SK-N-MC (cell line): Measurements from ENCODE around the gene LRFN2.

Experiments used
- EZH2 ChIP-seq: fragments of 200-600 bp; sonication (generic); IDR thresholded peaks from one replicate; pipeline ENCODE4 v1.6.1; 2017; ENCODE audit warnings: antibody characterized with exemption
- POLR2AphosphoS5 ChIP-seq: IDR thresholded peaks from 2 replicates; pipeline ENCODE4 v1.6.1; 2012; ENCODE audit warnings: mild to moderate bottlenecking, low read depth, low read length, borderline replicate concordance

GRCh38 chr6:40358473-40359460, 228.4 kb downstream of the LRFN2 start:
- no peak for TF ChIP-seq POLR2AphosphoS5
- TF ChIP-seq EZH2 = no peak
